Islet precursor cell (in vitro differentiated cells): ENCODE data around the gene EPO.

Experiments
- DNase-seq: peaks from one replicate; pipeline ENCODE4 v3.0.0-alpha.2; 2018

The EPO gene

DNA sequence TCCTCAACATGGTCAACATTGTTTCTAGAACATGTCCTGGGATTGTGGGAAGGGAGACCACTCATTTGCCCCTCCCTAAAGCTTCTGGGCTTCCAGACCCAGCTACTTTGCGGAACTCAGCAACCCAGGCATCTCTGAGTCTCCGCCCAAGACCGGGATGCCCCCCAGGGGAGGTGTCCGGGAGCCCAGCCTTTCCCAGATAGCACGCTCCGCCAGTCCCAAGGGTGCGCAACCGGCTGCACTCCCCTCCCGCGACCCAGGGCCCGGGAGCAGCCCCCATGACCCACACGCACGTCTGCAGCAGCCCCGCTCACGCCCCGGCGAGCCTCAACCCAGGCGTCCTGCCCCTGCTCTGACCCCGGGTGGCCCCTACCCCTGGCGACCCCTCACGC lies at the start of gene EPO:
Gene EPO (plus strand): TSS at position 190 of the 392 bp plus-strand sequence. CDS start 513 bp downstream, outside the sequence.
- no peak for DNase-seq

DNA sequence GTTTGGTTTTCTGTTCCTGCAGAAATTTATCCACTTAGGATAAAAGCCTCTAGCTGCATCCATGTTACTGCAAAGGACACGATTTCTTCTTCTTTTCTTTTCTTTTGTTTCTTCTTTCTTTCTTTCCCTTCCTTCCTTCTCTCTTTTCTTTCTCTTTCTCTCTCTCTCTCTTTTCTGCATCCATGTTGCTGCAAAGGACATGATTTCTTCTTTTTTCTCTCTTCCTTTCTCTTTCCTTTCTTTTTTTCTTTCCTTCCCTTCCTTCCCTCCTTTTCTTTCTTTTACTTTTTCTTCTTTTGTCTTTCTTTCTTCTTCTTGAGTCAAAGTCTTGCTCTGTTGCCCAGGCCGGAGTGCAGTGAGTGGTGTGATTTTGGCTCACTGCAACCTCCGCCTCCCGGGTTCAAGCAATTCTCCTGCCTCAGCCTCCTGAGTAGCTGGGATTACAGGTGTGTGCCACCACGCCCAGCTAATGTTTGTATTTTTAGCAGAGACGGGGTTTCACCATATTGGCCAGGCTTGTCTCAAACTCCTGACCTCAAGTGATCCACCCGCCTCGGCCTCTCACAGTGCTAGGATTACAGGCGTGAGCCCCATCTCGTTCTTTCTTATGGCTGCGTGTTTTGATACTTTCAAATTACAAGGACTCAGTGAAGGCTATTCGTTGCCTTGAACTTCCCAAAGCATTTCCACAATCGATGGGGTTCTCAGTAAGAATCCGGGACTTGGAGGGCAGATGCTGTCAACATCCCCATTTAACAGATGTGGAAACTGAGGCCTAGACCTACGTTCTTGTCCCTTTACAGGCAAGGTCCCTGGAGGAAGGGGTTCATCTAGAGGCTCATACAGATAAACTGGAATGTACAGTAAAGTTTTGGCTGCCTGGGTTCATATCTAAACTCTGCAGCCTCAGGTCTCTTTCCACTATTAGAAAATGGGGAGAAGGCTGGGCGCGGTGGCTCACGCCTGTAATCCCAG lies 48.6 kb upstream of the EPO start:
- no peak for DNase-seq

DNA sequence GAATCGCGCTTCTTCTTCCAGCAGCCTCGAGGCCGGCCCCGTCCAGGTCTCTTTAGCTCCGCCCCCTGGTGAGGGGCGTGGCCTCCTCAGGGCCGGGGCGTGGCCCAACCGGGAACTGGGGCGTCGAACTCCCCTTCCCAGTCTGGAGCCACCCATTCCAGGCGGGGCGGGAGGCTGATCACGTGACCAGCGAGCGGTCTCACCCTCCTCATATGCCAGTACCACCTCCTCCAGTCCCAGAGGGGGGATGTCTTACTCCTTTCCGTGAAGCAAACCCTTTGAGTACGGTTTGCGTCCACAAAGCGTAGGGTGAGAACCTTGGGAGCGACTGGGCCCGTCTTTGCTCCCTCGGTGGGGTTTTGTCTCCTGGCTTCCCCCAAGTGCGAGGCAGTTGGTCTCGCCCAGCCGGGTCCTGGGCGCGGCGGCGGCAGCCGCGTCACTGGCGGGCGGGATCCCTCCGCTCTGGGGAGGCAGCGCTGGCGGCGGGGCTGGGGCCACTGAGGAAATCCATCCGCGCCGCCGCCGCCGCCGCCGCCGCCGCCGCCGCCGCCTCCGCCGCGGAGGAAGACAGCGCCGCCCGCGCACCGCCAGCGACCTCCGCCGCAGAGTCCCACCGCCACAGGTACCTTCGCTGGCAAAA lies 46.8 kb upstream of the EPO start, which contains the start of gene GNB2:
Gene GNB2 (plus strand): TSS at position 439 of the 640 bp plus-strand sequence. CDS start 2,526 bp downstream, outside the sequence.
- DNase-seq: peak; percentile 99

DNA sequence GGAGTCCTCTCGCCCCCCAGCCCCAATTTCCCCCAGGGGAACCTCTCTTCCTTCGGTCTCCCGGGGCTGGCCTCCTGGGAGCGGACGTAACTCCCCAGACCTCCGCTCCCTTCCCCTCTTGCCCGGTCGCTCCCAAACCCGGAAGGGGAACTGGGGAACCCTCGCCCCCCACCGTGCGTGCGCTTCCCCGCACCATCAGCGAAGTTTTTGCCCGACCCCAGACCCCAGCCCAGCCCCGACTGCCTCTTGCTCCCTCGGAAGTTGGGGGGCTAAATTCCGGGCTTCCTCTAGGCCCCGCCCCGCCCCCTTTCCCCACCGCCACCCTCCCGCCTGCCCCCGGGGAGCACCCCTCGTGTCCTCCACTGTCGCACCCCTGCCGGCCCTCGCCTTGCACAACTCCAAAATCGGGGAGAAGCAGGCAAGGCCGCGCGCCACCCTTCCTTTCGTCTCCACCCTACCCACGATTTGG lies 46.3 kb upstream of the EPO start:
- DNase-seq: no peak

DNA sequence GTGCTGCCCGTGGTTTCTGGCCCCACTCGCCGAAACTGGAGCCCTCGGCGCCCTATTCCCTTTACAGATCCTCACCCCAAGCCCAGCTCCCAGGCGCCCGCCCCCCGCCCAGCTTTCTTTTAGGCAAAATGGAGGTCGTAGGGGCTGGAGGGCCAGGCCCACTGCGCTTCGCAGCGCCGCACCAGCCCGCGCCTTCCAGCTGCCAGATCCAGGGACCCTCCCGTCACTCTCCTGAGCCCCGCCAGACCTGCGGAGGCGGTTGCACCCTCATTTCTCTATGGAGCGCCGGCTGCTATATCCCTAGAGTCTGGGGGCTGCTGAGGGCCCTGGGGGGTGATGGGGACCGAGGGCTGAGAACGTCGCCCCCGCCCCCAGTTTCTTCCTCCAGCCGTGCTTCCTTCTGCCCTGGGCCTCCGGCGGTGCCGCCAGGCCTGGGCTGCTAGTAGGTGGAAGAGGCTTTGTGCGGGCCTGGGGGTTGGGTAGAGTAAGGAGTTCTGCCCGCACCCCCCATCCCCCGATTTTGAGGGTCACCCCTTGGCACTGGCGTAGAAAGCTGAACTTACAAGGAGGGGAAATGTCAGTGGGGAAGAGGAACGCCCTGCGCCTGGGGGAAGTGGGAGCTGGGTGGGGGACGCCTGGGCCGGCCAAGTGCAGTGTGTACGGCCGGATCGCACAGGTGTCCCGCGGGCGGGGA lies 45.7 kb upstream of the EPO start:
- DNase-seq: no peak

DNA sequence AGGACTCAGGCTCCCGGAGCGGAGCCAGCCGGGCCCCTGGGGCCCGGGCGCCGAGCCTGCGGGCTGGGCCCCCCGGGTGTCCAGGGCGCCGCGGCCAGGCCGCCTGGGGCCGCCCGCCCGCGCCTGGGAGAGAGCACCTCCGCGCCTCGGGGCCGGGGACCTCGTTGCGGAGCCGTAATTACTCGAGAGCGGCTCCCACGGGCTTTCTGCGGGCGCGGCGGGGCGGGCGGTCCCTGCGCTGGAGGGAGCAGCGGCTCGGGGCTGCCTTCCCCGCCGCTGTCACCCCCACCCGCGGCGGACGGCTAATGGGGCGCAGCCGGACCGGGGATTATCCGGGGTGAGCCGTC lies 45.2 kb upstream of the EPO start:
- no peak for DNase-seq

DNA sequence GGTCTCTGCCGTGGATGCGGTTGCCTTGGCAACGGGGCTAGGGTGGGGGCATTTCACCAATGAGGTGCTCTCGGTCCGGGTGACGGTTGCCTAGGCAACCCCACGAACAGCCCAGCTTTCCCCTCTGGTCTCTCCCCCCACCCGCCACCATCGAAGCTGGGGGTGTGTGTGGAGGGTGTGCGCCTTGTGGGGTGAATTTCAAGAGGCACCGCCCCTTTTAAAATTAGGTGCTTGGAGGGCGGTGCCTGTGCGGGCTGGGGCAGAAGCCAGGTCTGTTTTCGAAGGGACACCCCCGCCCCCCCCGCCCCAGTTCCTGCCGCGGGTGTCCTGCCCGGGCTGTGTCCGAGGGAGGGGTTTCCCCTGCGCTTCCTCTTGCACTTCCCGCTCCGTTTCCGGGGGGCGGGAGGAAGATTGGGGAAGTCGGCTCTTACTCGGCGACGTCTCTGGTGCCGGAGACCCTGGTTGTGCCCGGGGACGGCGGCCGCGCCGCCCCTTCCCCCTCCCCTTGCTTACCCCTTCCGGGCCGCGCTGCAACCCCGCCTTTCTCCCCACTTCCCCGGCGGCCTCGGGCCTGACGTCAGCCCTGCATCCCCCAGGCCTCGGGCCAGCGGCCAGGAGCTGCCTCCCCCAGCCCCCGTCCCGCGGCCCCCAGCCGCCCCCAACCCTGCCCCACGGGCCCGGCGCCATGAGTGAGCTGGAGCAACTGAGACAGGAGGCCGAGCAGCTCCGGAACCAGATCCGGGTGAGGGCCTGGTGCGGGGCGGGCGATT lies 44.5 kb upstream of the EPO start:
- peak; percentile 80 for DNase-seq

DNA sequence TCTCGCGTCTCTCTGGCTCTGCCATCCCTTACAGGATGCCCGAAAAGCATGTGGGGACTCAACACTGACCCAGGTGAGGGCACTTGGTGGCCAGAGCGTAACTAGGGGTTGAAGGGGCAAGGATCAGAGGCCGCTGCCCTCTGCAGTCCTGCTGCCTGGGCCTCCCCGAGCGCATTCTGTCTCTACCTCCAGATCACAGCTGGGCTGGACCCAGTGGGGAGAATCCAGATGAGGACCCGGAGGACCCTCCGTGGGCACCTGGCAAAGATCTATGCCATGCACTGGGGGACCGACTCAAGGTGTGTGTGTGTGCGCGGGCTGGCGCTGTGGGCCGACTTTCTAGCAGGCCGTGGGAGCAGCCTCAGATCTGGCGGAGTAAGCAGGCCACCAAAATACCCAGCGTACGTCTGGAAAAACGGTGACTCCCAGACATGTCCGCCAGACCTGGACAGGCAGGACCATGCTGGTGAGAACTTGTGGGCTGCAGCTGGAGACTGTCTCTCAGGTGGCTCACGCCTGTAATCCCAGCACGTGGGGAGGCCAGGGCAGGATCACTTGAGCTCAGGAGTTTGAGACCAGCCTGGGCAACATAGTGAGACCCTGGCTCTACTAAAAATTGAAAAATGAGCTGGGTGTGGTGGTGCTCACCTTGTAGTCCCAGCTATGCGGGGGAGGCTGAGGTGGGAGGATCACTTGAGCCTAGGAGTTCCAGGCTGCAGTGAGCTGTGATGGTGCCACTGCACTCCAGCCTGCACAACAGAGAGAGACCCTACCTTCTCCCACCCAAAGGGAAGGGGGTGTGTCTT lies 43.6 kb upstream of the EPO start:
- no peak for DNase-seq

DNA sequence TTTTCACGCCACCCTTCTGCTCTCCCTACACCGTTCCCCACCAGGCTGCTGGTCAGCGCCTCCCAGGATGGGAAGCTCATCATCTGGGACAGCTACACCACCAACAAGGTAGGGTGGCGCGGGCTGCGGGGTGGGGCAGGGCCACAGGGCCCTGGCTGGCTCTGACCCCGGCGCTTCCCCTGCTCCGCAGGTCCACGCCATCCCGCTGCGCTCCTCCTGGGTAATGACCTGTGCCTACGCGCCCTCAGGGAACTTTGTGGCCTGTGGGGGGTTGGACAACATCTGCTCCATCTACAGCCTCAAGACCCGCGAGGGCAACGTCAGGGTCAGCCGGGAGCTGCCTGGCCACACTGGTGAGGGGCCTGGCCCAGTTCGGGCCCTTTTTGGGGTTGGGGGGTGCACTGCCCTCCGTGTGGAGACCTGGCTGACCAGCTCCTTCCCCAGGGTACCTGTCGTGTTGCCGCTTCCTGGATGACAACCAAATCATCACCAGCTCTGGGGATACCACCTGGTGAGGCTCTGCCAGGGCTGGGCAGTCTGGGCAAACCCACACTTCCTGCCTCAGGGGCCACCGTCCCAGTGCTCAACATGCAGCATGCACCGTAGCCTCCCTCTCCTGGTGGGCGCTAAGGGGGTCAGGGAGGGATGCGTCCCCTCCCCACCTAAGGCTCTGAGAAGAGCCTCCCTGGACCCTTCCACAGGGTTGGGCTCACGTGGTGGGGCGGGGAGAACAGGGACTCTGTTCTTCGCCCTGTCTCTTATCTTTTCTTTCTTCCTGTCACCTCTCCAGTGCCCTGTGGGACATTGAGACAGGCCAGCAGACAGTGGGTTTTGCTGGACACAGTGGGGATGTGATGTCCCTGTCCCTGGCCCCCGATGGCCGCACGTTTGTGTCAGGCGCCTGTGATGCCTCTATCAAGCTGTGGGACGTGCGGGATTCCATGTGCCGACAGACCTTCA lies 42.7 kb upstream of the EPO start:
- DNase-seq: no peak

DNA sequence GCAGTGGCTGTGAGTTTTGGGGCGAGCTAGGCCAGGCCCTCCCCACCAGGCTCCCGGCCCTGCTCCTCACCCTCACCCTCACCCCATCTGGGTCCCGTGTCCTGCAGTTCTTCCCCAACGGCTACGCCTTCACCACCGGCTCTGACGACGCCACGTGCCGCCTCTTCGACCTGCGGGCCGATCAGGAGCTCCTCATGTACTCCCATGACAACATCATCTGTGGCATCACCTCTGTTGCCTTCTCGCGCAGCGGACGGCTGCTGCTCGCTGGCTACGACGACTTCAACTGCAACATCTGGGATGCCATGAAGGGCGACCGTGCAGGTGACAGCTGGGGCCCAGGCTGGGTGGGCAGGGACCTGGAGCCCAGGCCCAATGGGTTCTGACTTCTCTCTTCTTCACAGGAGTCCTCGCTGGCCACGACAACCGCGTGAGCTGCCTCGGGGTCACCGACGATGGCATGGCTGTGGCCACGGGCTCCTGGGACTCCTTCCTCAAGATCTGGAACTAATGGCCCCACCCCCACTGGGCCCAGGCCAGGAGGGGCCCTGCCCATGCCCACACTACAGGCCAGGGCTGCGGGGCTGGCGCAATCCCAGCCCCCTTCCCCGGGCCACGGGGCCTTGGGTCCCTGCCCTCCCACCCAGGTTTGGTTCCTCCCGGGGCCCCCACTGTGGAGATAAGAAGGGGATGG lies 41.8 kb upstream of the EPO start:
- DNase-seq: no peak

DNA sequence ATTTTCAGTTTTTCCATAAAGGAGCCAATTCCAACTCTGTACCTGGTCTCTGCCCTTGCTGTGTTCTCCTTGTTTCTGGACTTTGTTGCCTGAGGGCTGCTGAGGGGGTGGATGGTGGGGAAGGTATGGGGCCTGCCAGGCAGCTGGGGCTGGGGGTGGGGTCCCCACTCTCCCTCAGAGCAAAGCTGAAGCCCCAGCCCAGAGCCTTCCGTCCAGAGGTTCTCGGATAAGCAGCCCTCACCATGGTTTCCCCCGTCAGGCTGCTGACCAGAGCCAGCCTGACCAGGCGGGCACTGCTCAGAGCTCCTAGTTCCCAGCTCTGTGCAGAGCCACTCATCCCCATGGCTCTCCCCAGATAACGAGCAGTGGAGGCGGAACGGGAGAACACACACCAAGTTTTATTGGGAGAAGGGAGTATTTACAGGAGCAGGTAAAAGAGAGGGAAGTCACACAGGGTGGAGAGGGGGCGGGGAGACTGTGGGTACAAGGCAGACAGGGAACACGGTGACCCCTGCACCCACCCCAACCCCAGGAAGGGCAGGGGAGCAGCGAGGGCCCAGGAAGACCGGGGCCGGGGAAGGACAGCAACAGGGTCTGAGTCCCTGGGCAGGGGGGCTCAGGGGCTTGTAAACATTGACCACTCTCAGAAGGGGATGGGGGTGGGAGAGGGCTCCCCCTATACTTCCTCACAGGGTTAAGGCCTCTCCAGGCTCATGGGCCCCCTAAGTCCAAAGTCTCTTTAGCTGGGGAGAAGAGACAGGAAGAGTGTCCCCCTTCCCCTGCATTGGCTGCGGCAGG lies 40.9 kb upstream of the EPO start:
- DNase-seq: no peak

DNA sequence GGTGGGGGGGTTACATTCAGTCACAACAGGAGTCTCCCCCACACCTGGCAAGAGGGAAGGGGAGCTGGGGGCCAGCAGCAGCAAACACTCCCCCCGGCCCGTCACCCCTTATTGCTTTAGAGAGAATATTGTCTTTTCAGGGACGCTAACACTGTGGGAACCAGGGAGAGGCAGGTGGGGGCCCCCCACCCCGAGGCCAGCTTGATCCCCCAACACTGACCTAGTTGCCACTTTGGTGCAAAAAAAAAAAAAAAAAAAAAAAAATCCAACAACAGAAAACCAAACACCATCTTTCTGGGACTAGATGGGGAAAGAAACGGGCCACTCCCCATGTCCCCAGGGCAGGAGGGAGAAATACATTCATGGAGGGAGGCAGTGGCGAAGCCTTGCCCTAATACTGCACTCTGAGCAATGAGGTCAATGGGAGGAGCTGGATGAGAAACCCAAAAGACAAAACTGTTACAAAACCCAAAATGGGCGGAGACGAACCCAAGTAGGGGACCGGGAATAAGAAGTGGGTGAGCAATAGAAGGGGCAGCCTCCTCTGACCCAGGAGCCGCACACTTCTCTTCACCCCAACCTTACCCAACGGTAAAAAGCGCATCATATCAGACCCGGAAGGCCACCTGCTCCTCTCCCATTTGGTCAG lies 40.2 kb upstream of the EPO start:
- no peak for DNase-seq

DNA sequence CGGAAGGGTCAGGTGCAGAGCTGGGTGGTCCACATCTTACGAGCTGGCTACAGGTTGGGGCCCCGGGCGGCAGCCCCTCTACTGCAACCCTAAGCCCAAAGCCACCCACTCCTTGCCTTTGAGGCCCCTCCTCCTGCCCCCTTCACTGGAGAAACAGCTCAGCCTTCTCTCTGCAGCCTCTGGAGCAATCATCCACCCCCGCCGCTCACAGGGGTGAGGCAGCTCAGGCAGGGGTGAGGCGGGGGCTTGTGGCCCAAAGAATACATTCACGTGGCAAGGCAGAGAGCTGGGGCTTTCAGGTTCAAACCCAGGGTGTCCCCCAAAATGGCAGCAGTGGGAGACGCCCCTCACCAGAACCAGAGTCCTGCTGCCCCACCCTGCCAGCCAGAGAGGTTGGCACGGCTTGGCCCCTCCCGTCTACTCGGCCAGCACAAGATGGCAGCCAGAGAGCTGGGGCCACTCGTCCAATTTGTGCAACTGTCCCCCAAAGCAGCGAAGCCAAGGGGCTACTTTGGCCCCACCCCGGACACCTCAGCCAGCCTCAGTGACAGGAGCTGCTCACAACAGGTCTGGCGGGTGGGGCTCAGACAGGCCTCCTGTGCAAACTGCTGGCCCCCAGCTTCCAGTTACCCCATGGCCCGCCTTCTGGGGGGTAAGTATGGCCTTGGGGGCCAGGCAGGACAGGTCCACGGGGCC lies 39.5 kb upstream of the EPO start:
- DNase-seq: no peak

DNA sequence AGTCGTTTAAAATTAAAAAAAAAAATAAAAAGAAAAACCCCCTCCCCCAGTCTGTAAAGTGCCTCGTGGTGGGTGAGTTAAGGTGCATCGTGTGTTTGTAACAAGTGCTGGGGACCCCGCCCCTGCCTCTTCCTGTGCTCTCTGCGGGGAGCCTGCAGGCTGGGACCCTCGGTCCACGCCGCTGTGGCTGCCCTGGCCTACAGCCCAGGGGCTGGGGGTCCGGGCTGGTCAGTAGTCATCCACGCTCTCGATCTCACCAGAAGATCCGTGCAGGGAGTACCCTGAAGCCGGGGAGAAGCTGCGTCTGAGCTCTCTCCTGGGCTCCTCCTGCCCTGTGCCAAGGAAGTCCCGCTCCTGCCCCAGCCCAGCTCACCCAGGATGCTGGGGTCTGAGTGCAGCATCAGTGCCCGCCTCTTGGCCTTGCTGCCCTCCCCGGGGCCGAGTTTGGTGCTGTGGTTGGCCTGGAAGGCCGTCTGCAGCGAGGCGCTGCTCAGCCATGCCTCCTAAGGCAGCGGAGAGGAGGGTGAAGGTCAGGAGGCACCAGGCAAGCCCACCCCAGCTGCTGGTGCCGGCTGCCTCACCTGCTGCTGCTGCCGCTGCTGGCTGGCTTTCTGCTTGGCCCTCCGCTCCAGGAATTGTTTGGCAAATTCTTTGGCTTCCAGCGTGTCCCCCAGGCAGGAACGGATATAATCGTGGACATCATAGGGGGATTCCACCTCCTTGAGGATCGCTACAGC lies 38.6 kb upstream of the EPO start:
- DNase-seq: no peak

DNA sequence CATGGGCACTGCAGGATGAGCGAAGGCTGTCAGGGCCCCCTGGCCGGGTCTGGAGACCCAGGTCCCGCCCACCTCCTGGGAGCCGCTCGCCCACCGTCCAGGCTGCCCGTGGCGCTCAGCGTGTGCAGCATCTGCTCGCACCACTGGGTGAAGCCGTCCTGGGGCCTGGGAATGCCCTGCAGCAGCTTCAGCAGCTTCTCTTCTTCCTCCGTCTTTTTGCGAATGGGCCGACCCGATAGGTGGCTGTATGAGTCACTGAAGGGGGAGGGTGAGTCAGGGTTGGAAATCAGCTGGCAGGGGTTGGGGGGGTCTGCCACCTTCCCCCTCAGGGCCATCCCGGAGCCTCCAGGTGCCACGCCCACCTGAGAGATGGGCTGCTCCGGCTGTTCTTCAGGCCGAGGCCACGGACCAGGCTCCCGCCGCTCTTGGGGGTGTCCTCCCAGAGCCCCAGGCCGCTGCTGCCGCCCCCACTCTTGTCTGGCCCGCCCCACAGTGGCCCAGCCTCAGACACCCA lies 38.0 kb upstream of the EPO start:
- peak; percentile 73 for DNase-seq

DNA sequence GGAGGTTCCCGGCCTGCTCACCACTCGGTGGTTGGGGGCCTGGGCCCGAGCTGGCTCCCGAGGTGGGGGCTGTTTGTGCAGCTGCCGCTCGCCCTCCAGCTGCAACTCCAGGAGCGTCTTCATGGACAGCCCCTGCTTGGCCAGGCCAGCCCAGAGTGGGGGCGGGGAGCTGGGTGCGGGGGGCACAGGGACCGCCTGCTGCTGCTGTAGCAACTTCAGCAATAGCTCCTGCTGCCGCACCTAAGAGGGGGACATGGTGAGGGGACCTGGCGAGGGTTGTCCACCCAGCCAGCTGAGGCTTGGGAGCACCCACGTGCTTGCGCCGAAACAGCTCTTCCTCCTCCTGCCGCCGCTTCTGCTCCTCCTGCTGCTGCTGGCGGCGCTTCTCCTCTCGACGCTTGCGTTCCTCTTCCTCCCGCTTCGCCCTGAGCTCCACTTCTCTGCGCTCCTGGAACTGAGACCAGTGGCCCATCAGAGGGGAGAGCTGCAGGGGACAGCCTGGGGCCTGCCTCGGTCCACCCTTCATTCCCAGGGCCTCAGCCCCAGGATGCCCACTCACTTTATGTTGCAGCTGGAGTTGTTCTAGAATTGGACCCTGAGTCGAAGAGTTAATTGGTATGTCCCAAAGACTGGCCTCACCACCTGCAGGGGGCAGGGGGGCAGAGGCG lies 37.1 kb upstream of the EPO start:
- DNase-seq: no peak
